Activated CD4-positive, CD25-positive, alpha-beta regulatory T cell treated with anti-CD3 and anti-CD28 coated beads, Interleukin-2, amount 50 U/mL, for 16 hours (primary cell): ENCODE measurements around the gene SRSF2.
"Not testable (repeated sequence)": the region's sequence is repeated elsewhere in the genome, so short reads cannot be mapped to it uniquely, and the experiment has no call there.

Experiments
- DNase-seq: peaks from one replicate; pipeline ENCODE4 v3.0.0-alpha.2; 2020; ENCODE audit warnings: low read depth, low spot score

SRSF2 gene

GRCh38 chr17:76700617-76701470 is 36.3 kb downstream of the SRSF2 start:
- no peak for DNase-seq

GRCh38 chr17:76700270-76700616 is 36.9 kb downstream of the SRSF2 start:
- no peak for DNase-seq

DNA sequence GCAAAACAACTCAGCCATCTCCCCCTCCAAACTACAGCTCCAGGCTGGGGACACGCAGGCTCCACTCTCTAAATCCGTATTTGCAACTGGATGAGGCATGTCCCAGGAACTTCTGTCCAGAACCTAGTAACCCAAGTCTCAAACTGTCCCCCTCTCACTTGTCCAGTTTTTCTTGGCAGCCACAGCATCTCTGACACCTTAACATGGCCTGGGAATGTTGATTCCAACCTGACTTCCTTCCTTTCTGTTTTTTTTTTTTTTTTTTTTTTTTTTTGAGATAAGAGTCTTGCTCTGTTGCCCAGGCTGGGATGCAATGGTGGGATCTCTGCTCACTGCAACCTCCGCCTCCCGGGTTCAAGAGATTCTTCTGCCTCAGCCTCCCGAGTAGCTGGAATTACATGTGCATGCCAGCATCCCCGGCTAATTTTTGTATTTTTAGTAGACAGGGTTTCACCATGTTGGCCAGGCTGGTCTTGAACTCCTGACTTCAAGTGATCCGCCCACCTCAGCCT is 38.6 kb downstream of the SRSF2 start:
- not testable (repeated sequence) for DNase-seq

DNA sequence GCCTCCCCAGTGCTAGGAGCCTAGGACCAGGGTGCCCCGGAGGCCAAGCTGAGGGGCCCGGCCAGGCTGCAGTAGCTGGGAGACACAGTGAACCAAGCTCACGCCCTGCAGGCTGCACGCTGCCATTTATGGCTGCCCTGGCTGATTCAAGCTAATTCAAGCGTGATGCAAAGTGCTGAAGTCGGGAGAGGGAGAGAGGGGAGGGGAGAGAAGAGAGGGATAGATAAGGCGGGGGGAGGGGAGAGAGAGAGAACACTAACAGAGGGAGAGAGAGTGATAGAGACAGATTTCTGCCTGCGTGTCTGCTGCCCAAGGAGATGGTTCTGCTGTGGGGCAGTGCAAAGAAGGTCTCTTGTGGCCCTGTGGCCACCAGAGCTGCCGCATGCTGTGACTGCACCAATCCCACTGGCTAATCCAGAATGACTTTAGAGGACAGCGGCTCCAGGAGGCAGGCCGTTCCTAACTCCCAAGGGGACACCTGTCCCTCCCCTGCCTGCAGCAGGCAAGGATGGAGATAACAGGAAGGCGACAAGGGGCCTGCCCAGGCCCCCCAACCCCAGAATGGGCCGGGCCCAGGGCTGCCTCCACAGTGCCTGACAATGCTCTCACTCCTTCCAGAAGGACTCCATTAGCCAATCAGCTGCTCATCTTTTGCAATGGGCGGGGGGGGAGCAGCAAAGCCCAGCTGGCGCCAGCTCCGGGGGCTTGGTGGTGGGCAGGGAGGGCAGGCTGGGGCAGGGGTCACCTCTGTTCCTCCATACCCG is 39.2 kb downstream of the SRSF2 start:
- DNase-seq: no peak

DNA sequence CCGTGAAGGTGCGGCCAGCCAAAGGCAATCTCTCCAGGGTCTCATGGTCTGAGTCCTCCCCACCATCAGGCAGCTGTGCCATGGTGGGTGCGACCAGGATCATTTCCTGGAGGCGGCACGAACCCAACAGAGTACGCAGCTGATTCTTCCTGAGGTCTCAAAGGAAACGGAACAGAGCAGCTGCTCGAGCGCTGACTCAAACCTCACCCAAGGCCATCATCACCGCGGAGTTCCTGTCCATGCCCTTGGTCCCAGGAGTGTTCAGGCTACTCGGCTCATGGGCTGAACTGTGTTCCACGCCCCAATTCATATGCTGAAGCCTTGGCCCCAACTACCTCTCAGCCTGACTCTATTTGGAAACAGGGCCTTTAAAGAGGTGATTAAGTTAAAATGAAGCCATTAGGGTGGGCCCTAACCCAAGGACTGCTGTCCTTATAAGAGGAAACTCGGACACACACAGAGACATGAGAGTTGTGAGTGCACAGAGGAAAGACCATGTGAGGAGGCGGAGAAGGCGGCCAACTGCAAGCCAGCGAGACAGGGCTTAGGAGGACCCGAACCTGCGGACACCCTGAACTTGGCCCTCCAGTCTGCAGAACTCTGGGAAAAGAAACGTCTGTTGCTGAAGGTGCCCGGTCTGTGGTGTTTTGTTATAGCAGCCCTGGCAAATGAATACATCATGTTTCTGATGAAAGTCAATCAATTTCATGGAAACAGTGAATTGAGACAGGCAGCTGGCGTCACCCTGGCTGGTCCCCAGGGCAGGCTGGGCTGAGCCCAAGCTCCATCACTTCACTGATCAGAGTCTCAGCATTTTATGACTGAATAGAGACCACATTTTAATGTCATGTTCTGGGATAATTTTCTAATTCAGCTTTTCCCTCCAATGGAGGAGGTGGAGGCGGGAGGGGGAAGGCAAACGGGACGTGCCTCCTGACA is 40.1 kb downstream of the SRSF2 start:
- DNase-seq: no peak

DNA sequence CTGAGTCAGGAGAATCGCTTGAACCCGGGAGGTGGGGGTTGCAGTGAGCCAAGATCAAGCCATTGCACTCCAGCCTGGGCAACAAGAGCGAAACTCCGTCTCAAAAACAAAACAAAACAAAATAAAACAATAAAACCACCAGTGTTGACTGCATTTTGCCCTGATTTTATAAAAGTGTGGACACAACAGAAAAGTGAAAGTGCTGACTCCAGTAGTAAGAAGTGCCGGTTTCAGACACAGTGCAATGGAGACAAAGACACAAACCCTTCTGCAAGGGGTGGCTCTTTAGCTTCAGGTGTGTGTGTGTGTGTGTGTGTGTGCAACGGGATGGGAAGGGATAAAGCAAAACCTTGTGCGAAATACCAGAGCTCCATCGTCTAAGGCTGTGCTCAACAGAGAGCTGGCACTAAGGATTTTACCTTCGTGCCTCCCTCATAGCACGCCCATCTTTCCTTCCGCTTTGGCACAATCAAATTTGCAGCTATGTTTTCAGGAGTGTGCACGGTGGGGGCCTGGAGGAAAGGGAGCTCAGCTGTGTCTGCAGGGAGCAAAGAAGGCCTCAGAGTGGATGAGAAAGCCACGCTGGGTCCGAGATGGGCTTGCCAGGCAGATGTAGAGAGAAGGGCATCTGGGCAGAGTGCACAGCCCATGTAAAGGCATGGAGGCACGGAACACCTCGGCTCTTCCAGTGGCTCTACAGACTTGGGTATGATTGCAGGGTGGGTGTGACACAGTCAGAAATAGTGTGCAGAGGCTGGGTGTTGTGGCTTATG is 41.9 kb downstream of the SRSF2 start:
- no peak for DNase-seq

DNA sequence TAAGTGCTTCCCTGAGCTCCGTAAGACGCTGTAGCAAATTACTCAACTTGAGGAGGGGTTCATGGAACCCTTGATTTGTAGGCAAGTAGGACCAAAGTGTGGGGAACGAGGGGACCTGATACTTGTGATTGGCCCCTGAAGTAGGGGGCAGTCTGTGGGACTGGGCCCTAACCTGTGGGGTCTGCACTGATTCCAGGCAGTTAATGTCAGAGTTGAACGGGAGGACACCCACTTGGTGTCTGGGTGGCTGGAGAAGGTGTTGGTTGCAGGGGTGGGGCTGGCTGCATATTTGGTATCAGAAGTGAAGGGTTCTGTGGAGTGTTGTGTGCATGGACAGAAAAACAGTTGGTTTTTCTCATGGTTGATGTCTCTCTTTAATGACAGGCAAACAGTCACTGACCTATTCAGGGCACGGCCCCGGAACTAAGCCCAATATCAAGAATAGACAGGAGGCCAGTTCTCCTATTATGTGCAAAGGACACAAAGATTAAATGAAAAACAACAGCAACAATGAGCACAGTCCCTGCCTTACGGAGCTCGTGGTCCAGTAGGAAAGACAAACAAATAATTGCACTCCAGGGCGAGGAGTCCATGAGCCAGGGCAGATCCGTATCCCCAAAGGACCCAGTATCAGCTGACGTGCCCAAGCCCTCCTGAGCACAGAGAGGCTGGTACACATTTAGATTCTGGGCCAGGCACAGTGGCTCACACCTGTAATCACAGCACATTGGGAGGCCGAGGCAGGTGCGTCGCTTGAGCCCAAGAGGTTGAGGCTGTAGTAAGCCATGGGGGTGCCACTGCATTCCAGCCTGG is 45.5 kb downstream of the SRSF2 start:
- no peak for DNase-seq

GRCh38 chr17:76690596-76691280 is 46.4 kb downstream of the SRSF2 start:
- DNase-seq: no peak

GRCh38 chr17:76689859-76690258 is 47.3 kb downstream of the SRSF2 start:
- no peak for DNase-seq

- no peak for DNase-seq
These were observed 48.9 kb downstream of the SRSF2 start for GRCh38 chr17:76688165-76688622.

DNA sequence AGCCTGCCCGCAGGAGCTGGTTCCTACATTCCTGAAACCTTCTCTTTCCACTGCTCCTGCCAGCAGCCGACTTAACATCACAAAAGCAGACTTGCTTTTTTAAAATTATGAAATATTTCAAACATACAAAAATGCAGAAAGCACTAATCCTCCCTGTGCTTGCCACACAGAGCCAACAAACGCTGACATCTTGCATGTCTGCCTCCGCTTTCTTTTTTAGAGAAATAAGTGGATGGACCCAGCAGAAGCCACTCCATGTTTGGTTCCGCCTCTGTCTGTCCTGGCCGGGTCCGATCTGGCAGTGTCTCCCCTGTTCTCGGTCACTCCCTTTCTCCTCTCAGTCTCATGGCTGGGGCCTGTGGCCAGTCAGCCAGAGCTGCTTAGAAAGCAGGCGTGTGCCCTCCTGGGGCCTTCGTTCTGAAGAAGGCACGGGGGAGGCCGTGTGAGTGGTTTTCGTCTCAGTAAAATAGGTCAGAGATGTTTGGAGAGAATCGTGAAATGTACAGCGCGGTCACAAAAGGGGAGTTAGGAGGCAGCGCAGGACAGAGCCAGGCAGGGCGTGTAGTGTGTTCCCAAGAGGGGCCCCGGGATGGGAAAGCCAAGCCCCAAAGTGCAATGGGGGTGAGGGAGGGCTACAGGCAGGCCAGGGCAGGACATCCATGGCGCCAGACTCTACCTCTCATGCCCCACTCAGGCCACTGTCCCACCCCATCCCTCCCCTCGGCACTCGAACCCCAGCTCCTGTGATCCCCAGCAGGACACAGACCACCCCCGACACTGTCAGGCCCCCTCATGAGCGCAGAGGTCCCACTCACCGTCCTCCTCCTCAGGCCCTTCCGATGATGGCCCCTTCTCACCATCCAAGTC is 49.6 kb downstream of the SRSF2 start:
- no peak for DNase-seq

GRCh38 chr17:76686538-76687297 is 50.4 kb downstream of the SRSF2 start:
- DNase-seq: no peak

- DNase-seq: no peak
These were observed 51.3 kb downstream of the SRSF2 start for GRCh38 chr17:76685846-76686245.

DNA sequence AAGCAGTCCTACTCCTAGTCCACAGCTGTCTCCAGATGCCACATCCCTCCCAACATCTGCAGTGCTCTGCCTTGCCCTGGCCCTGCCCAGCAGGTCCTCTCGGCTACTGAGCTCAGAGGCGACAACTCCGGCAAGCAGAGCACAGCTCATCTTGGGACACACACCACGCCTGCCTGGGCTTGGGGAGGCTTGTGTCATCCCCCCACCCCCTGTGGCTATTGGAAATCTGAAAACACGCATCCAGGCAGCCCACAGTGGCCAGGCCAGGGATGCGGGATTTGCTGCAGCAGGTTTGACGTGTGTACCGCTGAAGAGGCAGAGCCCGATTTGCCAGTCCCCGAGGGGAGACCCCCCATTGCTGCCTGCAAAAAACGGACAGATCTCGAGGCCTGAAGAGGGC is 51.8 kb downstream of the SRSF2 start:
- no peak for DNase-seq

GRCh38 chr17:76684756-76685155 is 52.4 kb downstream of the SRSF2 start:
- DNase-seq: no peak
